Liver (tissue), 3 donors: Measurements from ENCODE around the gene CDHR4.
"Not testable (repeated sequence)": the region's sequence is repeated elsewhere in the genome, so short reads cannot be mapped to it uniquely, and the experiment has no call there.

Experiments used
- ATF3 ChIP-seq: IDR thresholded peaks from 2 replicates; pipeline ENCODE4 v1.6.1; 2016; ENCODE audit warnings: antibody characterized with exemption
- CTCF ChIP-seq: fragments of 150-350 bp; IDR thresholded peaks from 2 replicates; pipeline ENCODE4 v1.5.1; 2017; ENCODE audit warnings: improper control_type of control experiment, low read depth, low read length; ENCODE audit not compliant: missing input control
- EGR1 ChIP-seq, 2 donors: IDR thresholded peaks; 2 replicates each; pipeline ENCODE4 v1.6.1; 2016 to 2018; ENCODE audit warnings: antibody characterized with exemption in 2 of 2, low read depth in 2 of 2
- FOXA1 ChIP-seq: IDR thresholded peaks from 2 replicates; pipeline ENCODE4 v1.6.1; 2016; ENCODE audit warnings: antibody characterized with exemption
- GABPA ChIP-seq, 2 donors: IDR thresholded peaks in 1 of 2; conservative IDR thresholded peaks in 1 of 2; 2 replicates each; pipeline ENCODE4 v1.6.1; 2016; ENCODE audit warnings: antibody characterized with exemption in 2 of 2, mild to moderate bottlenecking in 1 of 2, moderate library complexity in 1 of 2
- RAD21 ChIP-seq, 2 donors: IDR thresholded peaks; 2 replicates each; pipeline ENCODE4 v1.6.1; 2016; ENCODE audit warnings: antibody characterized with exemption in 2 of 2, mild to moderate bottlenecking in 2 of 2
- SP1 ChIP-seq: IDR thresholded peaks from 2 replicates; pipeline ENCODE4 v1.6.1; 2018; ENCODE audit warnings: antibody characterized with exemption, mild to moderate bottlenecking
- TAF1 ChIP-seq: conservative IDR thresholded peaks from 2 replicates; pipeline ENCODE4 v1.6.1; 2016; ENCODE audit warnings: antibody characterized with exemption, mild to moderate bottlenecking
- YY1 ChIP-seq: IDR thresholded peaks from 2 replicates; pipeline ENCODE4 v1.6.1; 2016; ENCODE audit warnings: antibody characterized with exemption, mild to moderate bottlenecking
- donor health status: healthy.
- donor health status: healthy.

- TF ChIP-seq FOXA1; GABPA (IDR thresholded peaks at IDR 0.05 in 1 of 2, conservative IDR thresholded peaks at IDR 0.05 in 1 of 2); CTCF; TAF1; SP1; ATF3; EGR1 (IDR thresholded peaks at IDR 0.05; ENCODE audit: low read depth in 2 of 2); RAD21 (IDR thresholded peaks at IDR 0.05); YY1: not testable (repeated sequence)
These were observed 23.5 kb upstream of the CDHR4 start for GRCh38 chr3:49823131-49823530.
